Fibroblast of lung (primary cell): Measurements from ENCODE around the gene CHD8. TPM values are rescaled to one million over a fixed set of nuclear protein-coding genes. Genes with fewer than 3 reads are reported as not detected.

Source experiments
- DNase-seq, 2 donors: peaks; one replicate each; pipeline versions ENCODE4 v3.0.0 to v3.0.0-alpha.2; 2010; ENCODE audit warnings: low read depth in 2 of 2
- H2AFZ ChIP-seq: 2 replicates; pipeline ENCODE4 v1.5.1; 2012; ENCODE audit warnings: low read length, control low read depth, inconsistent platforms
- H3K27ac ChIP-seq: 2 replicates; pipeline ENCODE4 v1.5.1; 2011; ENCODE audit warnings: low read length, control low read depth; ENCODE audit not compliant: insufficient read depth
- H3K27me3 ChIP-seq: 2 replicates; pipeline ENCODE4 v1.5.1; 2011; ENCODE audit warnings: mild to moderate bottlenecking, low read length; ENCODE audit not compliant: control insufficient read depth, insufficient read depth
- H3K36me3 ChIP-seq: 2 replicates; pipeline ENCODE4 v1.5.1; 2011; ENCODE audit warnings: low read length; ENCODE audit not compliant: control insufficient read depth, insufficient read depth
- H3K4me1 ChIP-seq: 2 replicates; pipeline ENCODE4 v1.5.1; 2011; ENCODE audit warnings: low read length; ENCODE audit not compliant: control insufficient read depth, insufficient read depth; ENCODE audit errors: extremely low read depth
- H3K4me2 ChIP-seq: 2 replicates; pipeline ENCODE4 v1.5.1; 2011; ENCODE audit warnings: low read length, control low read depth; ENCODE audit not compliant: insufficient read depth; ENCODE audit errors: extremely low read depth
- H3K4me3 ChIP-seq, 4 experiments: fragments of 200-600 bp in 1 of 4; sonication (generic) in 1 of 4; replicated peaks in 1 of 4; 2 replicates each; pipeline ENCODE4 v1.5.1; 2011 to 2016; ENCODE audit warnings: low read length in 4 of 4, low read depth in 3 of 4, mild to moderate bottlenecking in 3 of 4, control low read depth in 2 of 4, inconsistent platforms in 1 of 4, mixed read lengths in 1 of 4; ENCODE audit not compliant: insufficient read depth in 1 of 4; ENCODE audit errors: control extremely low read depth in 1 of 4
- H3K79me2 ChIP-seq: 2 replicates; pipeline ENCODE4 v1.5.1; 2012; ENCODE audit warnings: mild to moderate bottlenecking, low read length, inconsistent platforms; ENCODE audit not compliant: control insufficient read depth, insufficient read depth
- H3K9ac ChIP-seq: 2 replicates; pipeline ENCODE4 v1.5.1; 2011; ENCODE audit warnings: mild to moderate bottlenecking, low read length, control low read depth; ENCODE audit not compliant: insufficient read depth
- H3K9me3 ChIP-seq: 2 replicates; pipeline ENCODE4 v1.5.1; 2012; ENCODE audit warnings: low read depth, low read length; ENCODE audit not compliant: control insufficient read depth, insufficient read depth
- H4K20me1 ChIP-seq: 2 replicates; pipeline ENCODE4 v1.5.1; 2011; ENCODE audit warnings: low read length; ENCODE audit not compliant: control insufficient read depth, insufficient read depth; ENCODE audit errors: extremely low read depth
- EZH2 ChIP-seq: IDR thresholded peaks from 2 replicates; pipeline ENCODE4 v1.5.1; 2012; ENCODE audit warnings: low read length, control low read depth, mild to moderate bottlenecking; ENCODE audit errors: missing control alignments
- polyA plus RNA-seq, 2 donors: library from polyadenylated mRNA; depleted of rRNA in 1 of 2; stranded (reverse) in 1 of 2; unstranded in 1 of 2; fragments of >200 nt; gene quantifications; 2 replicates each; pipeline ENCODE4 v1.2.1, GENCODE V29; 2011 to 2012; ENCODE audit warnings: missing spikeins in 1 of 2
- total RNA-seq: library from RNA; depleted of rRNA; stranded (reverse); fragments of >200 nt; gene quantifications from 2 replicates; pipeline ENCODE4 v1.2.1, GENCODE V29; 2014
- TF ChIP-seq, protein P1 (sequence below), 2 donors: IDR thresholded peaks in 1 of 2; conservative IDR thresholded peaks in 1 of 2; 1 replicate in 1 of 2; 2 replicates in 1 of 2; pipeline ENCODE4 v1.5.1; 2011 to 2012; ENCODE audit warnings: low read length in 2 of 2, control low read depth in 1 of 2, inconsistent platforms in 1 of 2, low read depth in 1 of 2, mild to moderate bottlenecking in 1 of 2

The CHD8 gene
- total and polyA plus RNA-seq, 2 donors (not counting 1 experiment from before 2014, with no cell fraction given): 11.1 to 56.3 TPM

- TF ChIP-seq EZH2: no peak
- TF ChIP-seq, protein P1, sequence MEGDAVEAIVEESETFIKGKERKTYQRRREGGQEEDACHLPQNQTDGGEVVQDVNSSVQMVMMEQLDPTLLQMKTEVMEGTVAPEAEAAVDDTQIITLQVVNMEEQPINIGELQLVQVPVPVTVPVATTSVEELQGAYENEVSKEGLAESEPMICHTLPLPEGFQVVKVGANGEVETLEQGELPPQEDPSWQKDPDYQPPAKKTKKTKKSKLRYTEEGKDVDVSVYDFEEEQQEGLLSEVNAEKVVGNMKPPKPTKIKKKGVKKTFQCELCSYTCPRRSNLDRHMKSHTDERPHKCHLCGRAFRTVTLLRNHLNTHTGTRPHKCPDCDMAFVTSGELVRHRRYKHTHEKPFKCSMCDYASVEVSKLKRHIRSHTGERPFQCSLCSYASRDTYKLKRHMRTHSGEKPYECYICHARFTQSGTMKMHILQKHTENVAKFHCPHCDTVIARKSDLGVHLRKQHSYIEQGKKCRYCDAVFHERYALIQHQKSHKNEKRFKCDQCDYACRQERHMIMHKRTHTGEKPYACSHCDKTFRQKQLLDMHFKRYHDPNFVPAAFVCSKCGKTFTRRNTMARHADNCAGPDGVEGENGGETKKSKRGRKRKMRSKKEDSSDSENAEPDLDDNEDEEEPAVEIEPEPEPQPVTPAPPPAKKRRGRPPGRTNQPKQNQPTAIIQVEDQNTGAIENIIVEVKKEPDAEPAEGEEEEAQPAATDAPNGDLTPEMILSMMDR (conservative IDR thresholded peaks at IDR 0.05 in 1 of 2, IDR thresholded peaks at IDR 0.05 in 1 of 2; ENCODE audit: low read depth in 1 of 2, low read length in 2 of 2): no peak
- H3K9me3 ChIP-seq: no peaks in the 10 kb centered on the region
- H3K9ac ChIP-seq: no peak overlapping the region
- no peaks in the 10 kb centered on the region for H3K27me3 ChIP-seq
- H3K4me3 ChIP-seq: no peak overlapping the region
- no peaks in the 10 kb centered on the region for H3K79me2 ChIP-seq
- DNase-seq: no peak
- H3K4me2 ChIP-seq: no peak overlapping the region
- H3K27ac ChIP-seq: no peak overlapping the region
- H3K4me1 ChIP-seq: no peaks in the 10 kb centered on the region
- H2AFZ ChIP-seq: no peak overlapping the region
- H4K20me1 ChIP-seq: no peaks in the 10 kb centered on the region
- peaks cover 18% of the 10 kb centered on the region for H3K36me3 ChIP-seq
Observed at GRCh38 chr14:21399311-21399870, 56.5 kb downstream of the CHD8 start.

- H4K20me1 ChIP-seq: no peaks in the 10 kb centered on the region
- no peak overlapping the region for H3K4me2 ChIP-seq
- H3K9ac ChIP-seq: no peak overlapping the region
- no peaks in the 10 kb centered on the region for H3K4me1 ChIP-seq
- no peak overlapping the region for H2AFZ ChIP-seq
- H3K27ac ChIP-seq: no peak overlapping the region
- H3K4me3 ChIP-seq: no peak overlapping the region
- H3K27me3 ChIP-seq: no peaks in the 10 kb centered on the region
- H3K9me3 ChIP-seq: no peaks in the 10 kb centered on the region
- DNase-seq: no peak
- TF ChIP-seq, protein P1 (conservative IDR thresholded peaks at IDR 0.05 in 1 of 2, IDR thresholded peaks at IDR 0.05 in 1 of 2; ENCODE audit: low read depth in 1 of 2, low read length in 2 of 2): no peak
- TF ChIP-seq EZH2: no peak
- peaks cover 22% of the 10 kb centered on the region for H3K36me3 ChIP-seq
- H3K79me2 ChIP-seq: no peaks in the 10 kb centered on the region
Observed at GRCh38 chr14:21398901-21399300, 57.0 kb downstream of the CHD8 start.

DNA sequence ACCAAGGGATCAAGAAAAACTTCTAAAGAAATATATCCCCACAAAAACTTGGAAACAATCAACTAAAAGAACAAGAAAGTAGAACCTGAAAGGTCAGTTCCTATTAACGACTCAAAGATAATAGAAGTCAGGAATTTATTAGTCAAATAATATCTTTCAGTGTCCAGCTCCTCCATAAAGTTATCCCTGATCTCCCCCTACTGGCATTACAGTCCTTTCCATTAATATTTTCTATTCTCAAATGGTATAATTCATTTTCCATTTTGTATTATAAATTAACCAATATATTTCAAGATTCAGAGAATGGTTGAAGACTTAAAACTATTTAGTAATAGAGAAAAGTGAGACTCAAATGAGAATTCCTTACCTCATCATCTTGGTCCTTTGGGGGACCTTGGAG, 60.5 kb downstream of the CHD8 start:
- Histone ChIP-seq H3K36me3 (peaks cover 26% of the 10 kb centered on the region), H3K27me3 (no peaks in the 10 kb centered on the region), H3K9me3 (no peaks in the 10 kb centered on the region), H2AFZ (no peak overlapping the region), H3K27ac (no peak overlapping the region), H3K4me3 (no peak overlapping the region), H3K9ac (no peak overlapping the region), H4K20me1 (no peaks in the 10 kb centered on the region), H3K79me2 (no peaks in the 10 kb centered on the region), H3K4me1 (no peaks in the 10 kb centered on the region), H3K4me2 (no peak overlapping the region)
- no peak for TF ChIP-seq EZH2
- TF ChIP-seq, protein P1 (conservative IDR thresholded peaks at IDR 0.05 in 1 of 2, IDR thresholded peaks at IDR 0.05 in 1 of 2; ENCODE audit: low read depth in 1 of 2, low read length in 2 of 2): no peak
- DNase-seq: no peak
